Ishikawa (cell line): ENCODE results near the gene AXIN2.

Source experiments
- CEBPB ChIP-seq: IDR thresholded peaks from 2 replicates; pipeline ENCODE4 v1.6.1; 2012
- CREB1 ChIP-seq: IDR thresholded peaks from 2 replicates; pipeline ENCODE4 v1.6.1; 2012; ENCODE audit warnings: low read depth
- EGR1 ChIP-seq: IDR thresholded peaks from 2 replicates; pipeline ENCODE4 v1.6.1; 2012
- EP300 ChIP-seq: IDR thresholded peaks from 2 replicates; pipeline ENCODE4 v1.6.1; 2012; ENCODE audit warnings: borderline replicate concordance
- FOXM1 ChIP-seq: IDR thresholded peaks from 2 replicates; pipeline ENCODE4 v1.6.1; 2012; ENCODE audit warnings: low read depth, borderline replicate concordance
- NFIC ChIP-seq: IDR thresholded peaks from 2 replicates; pipeline ENCODE4 v1.6.1; 2012
- RAD21 ChIP-seq: IDR thresholded peaks from 2 replicates; pipeline ENCODE4 v1.6.1; 2012; ENCODE audit warnings: low read depth
- TAF1 ChIP-seq: IDR thresholded peaks from 2 replicates; pipeline ENCODE4 v1.6.1; 2012; ENCODE audit warnings: low read depth, mild to moderate bottlenecking
- TCF12 ChIP-seq: IDR thresholded peaks from 2 replicates; pipeline ENCODE4 v1.6.1; 2012; ENCODE audit warnings: low read depth
- TEAD4 ChIP-seq: IDR thresholded peaks from 2 replicates; pipeline ENCODE4 v1.6.1; 2012
- YY1 ChIP-seq: IDR thresholded peaks from 2 replicates; pipeline ENCODE4 v1.6.1; 2012; ENCODE audit warnings: low read depth
- ZBTB7A ChIP-seq: IDR thresholded peaks from 2 replicates; pipeline ENCODE4 v1.6.1; 2012; ENCODE audit warnings: low read depth
- TF ChIP-seq, protein P1 (sequence below): IDR thresholded peaks from 2 replicates; pipeline ENCODE4 v1.6.1; 2012; ENCODE audit warnings: low read depth, mild to moderate bottlenecking
- TF ChIP-seq, protein P2 (sequence below): IDR thresholded peaks from 2 replicates; pipeline ENCODE4 v1.6.1; 2012
- TF ChIP-seq, protein P3 (sequence below): IDR thresholded peaks from 2 replicates; pipeline ENCODE4 v1.6.1; 2012

The AXIN2 gene

DNA sequence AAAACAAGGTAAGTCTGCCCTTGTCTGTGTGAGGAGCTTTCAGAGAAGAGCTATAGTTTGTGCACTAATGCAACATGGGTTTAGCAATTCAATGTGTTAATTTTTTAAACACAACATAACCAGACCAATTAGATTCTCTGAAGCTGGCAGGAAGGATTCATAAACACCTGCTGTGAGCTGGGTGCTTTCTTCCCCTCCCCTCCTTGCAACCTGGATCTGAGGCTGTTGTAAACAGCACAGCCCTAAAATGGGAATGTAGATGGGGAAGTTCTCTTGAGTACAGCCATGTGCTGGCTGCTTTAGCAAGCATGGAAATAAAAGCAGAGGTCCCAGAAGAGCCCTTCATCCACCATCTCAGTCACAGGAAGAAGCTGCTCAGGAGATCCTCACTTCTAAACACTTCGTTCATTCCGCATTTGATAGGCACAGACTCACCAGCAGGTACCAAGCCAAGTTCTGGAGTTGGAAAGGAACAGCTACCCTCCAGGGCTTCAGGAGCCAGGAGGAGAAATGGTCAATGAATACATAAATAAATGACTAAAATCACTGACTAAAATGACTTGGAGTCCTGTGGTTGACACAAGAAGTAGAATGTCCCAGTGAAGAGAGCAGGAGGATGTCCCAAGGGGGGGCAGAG, 21.7 kb downstream of the AXIN2 start:
- TF ChIP-seq, protein P1, sequence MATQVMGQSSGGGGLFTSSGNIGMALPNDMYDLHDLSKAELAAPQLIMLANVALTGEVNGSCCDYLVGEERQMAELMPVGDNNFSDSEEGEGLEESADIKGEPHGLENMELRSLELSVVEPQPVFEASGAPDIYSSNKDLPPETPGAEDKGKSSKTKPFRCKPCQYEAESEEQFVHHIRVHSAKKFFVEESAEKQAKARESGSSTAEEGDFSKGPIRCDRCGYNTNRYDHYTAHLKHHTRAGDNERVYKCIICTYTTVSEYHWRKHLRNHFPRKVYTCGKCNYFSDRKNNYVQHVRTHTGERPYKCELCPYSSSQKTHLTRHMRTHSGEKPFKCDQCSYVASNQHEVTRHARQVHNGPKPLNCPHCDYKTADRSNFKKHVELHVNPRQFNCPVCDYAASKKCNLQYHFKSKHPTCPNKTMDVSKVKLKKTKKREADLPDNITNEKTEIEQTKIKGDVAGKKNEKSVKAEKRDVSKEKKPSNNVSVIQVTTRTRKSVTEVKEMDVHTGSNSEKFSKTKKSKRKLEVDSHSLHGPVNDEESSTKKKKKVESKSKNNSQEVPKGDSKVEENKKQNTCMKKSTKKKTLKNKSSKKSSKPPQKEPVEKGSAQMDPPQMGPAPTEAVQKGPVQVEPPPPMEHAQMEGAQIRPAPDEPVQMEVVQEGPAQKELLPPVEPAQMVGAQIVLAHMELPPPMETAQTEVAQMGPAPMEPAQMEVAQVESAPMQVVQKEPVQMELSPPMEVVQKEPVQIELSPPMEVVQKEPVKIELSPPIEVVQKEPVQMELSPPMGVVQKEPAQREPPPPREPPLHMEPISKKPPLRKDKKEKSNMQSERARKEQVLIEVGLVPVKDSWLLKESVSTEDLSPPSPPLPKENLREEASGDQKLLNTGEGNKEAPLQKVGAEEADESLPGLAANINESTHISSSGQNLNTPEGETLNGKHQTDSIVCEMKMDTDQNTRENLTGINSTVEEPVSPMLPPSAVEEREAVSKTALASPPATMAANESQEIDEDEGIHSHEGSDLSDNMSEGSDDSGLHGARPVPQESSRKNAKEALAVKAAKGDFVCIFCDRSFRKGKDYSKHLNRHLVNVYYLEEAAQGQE = no peak
- TF ChIP-seq CREB1 (no peak), YY1 (no peak), RAD21 (no peak), EP300 (no peak), FOXM1 (no peak), NFIC (no peak), EGR1 (no peak), TEAD4 (no peak), ZBTB7A (no peak), CEBPB (no peak), TCF12 (no peak)
- TF ChIP-seq, protein P2, sequence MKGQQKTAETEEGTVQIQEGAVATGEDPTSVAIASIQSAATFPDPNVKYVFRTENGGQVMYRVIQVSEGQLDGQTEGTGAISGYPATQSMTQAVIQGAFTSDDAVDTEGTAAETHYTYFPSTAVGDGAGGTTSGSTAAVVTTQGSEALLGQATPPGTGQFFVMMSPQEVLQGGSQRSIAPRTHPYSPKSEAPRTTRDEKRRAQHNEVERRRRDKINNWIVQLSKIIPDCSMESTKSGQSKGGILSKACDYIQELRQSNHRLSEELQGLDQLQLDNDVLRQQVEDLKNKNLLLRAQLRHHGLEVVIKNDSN = no peak

DNA sequence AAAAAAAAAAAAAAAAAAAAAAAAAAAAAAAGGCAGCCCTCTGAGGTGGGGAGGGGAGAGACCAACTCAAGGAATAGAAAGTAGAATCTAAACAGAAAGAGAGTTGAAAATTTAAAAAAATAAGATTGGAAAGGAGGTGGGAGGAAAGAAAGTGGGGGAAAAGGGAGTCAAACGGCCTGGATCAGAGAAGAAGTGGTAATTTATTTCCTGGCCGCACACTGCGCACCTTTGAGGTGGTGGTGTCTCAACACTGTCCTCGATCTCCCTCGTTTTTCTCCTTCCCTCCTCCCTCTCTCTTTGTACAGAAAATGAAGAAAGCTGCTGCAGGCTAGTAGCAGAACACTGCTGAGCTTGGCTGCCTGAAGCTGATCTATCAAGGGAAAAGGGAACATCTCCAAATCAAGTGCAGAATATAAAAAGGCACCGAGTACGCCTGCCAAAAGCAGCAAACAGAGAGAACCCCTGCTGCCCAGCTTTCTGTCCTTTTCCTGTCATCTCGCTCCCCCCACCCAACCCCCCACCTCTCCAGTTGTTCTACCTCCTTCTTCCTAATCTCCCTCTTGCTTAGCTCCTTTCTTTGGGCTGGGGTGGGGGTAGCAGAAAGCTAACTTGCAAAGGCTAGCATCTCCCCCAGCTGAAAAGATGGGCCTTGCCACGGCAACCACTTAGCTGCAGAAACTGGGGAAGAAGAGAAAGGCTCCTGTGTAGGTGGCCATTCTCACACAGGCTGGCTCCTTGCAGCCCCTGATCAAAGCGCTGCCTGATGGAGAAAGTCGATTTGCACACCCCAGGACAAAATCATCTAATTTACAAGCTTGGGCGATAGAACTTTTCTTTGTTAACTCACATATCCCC, 22.5 kb downstream of the AXIN2 start:
- TF ChIP-seq TCF12 (no peak), YY1 (no peak), FOXM1 (no peak), ZBTB7A (no peak)

DNA sequence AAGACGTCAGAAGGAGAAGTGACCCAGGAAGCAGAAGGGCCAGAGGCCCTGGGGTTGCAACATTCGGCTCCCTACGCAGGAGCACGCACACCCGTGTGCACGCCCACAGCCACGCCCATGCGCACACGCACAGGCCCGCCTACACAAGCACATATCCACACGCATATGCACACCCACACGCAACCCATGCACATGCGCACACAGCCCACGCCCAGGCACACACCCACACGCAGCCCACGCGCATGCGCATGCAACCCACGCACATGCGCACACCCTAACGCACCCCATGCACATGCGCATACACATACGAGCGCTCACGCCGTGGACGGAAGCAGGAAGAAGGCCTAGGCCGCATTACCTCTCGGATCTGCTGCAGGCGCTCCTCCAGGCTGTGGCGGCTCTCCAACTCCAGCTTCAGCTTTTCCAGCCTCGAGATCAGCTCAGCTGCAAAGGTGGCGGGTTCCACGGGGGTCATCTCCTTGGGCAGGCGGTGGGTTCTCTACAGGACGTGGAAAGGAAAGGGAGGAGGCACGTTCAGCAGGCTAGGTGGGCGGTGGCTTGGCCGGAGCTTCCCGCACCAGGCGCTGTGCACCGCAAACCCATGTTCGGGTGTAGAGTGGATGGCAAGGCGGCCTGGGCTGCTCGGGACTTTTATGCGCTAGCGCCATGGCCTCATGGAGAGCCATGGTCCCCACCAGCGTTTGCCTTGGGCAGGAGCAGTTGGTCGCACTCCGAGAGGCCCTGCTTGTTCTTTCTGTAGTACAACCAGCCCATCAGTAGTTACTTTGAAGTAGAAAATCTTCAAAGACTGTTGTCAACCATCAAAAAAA, 23.4 kb downstream of the AXIN2 start:
- TF ChIP-seq, protein P2 = no peak
- TF ChIP-seq CEBPB = no peak
- TF ChIP-seq, protein P3, sequence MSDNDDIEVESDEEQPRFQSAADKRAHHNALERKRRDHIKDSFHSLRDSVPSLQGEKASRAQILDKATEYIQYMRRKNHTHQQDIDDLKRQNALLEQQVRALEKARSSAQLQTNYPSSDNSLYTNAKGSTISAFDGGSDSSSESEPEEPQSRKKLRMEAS = no peak
- no peak for TF ChIP-seq TEAD4
- no peak for TF ChIP-seq RAD21
- TF ChIP-seq, protein P1 = no peak
- no peak for TF ChIP-seq TAF1
- no peak for TF ChIP-seq YY1
- no peak for TF ChIP-seq CREB1
- TF ChIP-seq NFIC = no peak
- no peak for TF ChIP-seq EP300
- no peak for TF ChIP-seq FOXM1
- no peak for TF ChIP-seq EGR1
- TF ChIP-seq ZBTB7A = no peak
- TF ChIP-seq TCF12 = no peak

DNA sequence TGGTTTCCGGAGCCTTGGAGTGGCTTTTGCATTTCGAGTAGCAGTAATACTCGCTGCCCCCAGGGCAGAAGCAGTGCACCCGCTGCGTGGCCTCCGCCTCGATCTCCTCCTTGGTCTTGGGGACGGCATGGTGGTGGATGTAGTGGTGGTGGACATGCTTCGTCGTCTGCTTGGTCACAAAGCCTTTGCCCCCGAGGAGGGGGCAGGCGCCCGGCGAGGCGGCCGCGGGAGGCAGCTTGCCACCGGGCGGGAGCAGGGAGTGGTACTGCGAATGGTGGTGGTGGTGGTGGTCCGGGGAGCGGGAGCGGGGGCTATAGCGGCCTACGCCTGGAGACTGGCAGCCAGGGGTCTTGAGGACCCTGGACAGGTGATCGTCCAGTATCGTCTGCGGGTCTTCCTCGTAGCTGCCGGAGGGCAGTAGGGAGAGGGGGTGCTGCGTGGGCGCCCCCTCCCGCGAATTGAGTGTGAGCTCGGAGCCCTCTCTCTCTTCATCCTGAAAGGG, 24.1 kb downstream of the AXIN2 start:
- TF ChIP-seq, protein P1 = no peak
- TF ChIP-seq YY1 (no peak), RAD21 (no peak), CREB1 (no peak), TAF1 (no peak), FOXM1 (no peak)
- TF ChIP-seq, protein P2 = no peak
